Hepatocyte (in vitro differentiated cells): Measurements from ENCODE around the gene BLVRB. TPM values are rescaled to one million over a fixed set of nuclear protein-coding genes. Genes with fewer than 3 reads are reported as not detected.
"Not testable (repeated sequence)": the region's sequence is repeated elsewhere in the genome, so short reads cannot be mapped to it uniquely, and the experiment has no call there.

Experiments
- DNase-seq: peaks from one replicate; pipeline ENCODE4 v3.0.0-alpha.2; 2016; ENCODE audit warnings: low spot score
- H2AFZ ChIP-seq: fragments of 200-600 bp; sonication (generic); 2 replicates; pipeline ENCODE4 v1.6.0; 2016; ENCODE audit warnings: antibody characterized with exemption, mild to moderate bottlenecking
- H3K27ac ChIP-seq: fragments of 200-600 bp; sonication (generic); 2 replicates; pipeline ENCODE4 v1.5.1; 2016; ENCODE audit warnings: mild to moderate bottlenecking
- H3K27me3 ChIP-seq: fragments of 200-600 bp; sonication (generic); 2 replicates; pipeline ENCODE4 v1.6.1; 2016
- H3K36me3 ChIP-seq: fragments of 200-600 bp; sonication (generic); replicated peaks from 2 replicates; pipeline ENCODE4 v1.5.1; 2016; ENCODE audit warnings: low read depth; ENCODE audit not compliant: insufficient read depth
- H3K4me1 ChIP-seq: fragments of 200-600 bp; sonication (generic); 2 replicates; pipeline ENCODE4 v1.5.1; 2016; ENCODE audit warnings: mild to moderate bottlenecking, moderate library complexity; ENCODE audit not compliant: insufficient read depth
- H3K4me2 ChIP-seq: fragments of 200-600 bp; sonication (generic); 2 replicates; pipeline ENCODE4 v1.6.0; 2016
- H3K4me3 ChIP-seq: fragments of 200-600 bp; sonication (generic); 2 replicates; pipeline ENCODE4 v1.5.1; 2016; ENCODE audit warnings: mild to moderate bottlenecking
- H3K79me2 ChIP-seq: fragments of 200-600 bp; sonication (generic); 2 replicates; pipeline ENCODE4 v1.6.0; 2017; ENCODE audit warnings: mild to moderate bottlenecking
- H3K9me2 ChIP-seq: fragments of 200-600 bp; sonication (generic); replicated peaks from 2 replicates; pipeline ENCODE4 v1.6.0; 2017; ENCODE audit warnings: mild to moderate bottlenecking; ENCODE audit not compliant: insufficient read depth
- H3K9me3 ChIP-seq: fragments of 200-600 bp; sonication (generic); 2 replicates; pipeline ENCODE4 v1.5.1; 2016; ENCODE audit warnings: low read depth, mild to moderate bottlenecking
- H4K20me1 ChIP-seq: fragments of 200-600 bp; sonication (generic); 2 replicates; pipeline ENCODE4 v1.6.0; 2016; ENCODE audit warnings: mild to moderate bottlenecking; ENCODE audit not compliant: insufficient read depth, poor library complexity, severe bottlenecking
- EZH2 ChIP-seq: fragments of 200-600 bp; sonication (generic); IDR thresholded peaks from 2 replicates; pipeline ENCODE4 v1.6.1; 2016; ENCODE audit warnings: antibody characterized with exemption, mild to moderate bottlenecking, borderline replicate concordance
- EZH2phosphoT487 ChIP-seq: fragments of 200-600 bp; sonication (generic); IDR thresholded peaks from one replicate; pipeline ENCODE4 v1.6.1; 2018; ENCODE audit warnings: antibody characterized with exemption, mild to moderate bottlenecking, low read depth, moderate library complexity; ENCODE audit not compliant: unreplicated experiment, severe bottlenecking
- WGBS: methylation state at CpG from one replicate; pipeline ENCODE4 v1.1.6; 2016; ENCODE audit warnings: low lambda C conversion rate; ENCODE audit errors: missing lambda C conversion rate; 5-methylcytosine and 5-hydroxymethylcytosine counted together
- polyA plus RNA-seq: library from polyadenylated mRNA; unstranded; fragments of >200 nt; fragmentation: Nextera tagmentation; extraction: Ambion mirVana; gene quantifications from 2 replicates; pipeline ENCODE4 v1.2.1, GENCODE V29; 2016
- total RNA-seq: library from RNA; depleted of rRNA; stranded (reverse); fragments of >200 nt; gene quantifications from 2 replicates; pipeline ENCODE4 v1.2.3, GENCODE V29; 2014
- TF ChIP-seq, protein P1 (sequence below): fragments of 200-600 bp; sonication (generic); IDR thresholded peaks from 2 replicates; pipeline ENCODE4 v1.5.1; 2016; ENCODE audit warnings: antibody characterized with exemption, mild to moderate bottlenecking; ENCODE audit not compliant: poor library complexity

BLVRB gene
- total and polyA plus RNA-seq, 2 experiments from 2014 or later = 114 to 157 TPM

DNA sequence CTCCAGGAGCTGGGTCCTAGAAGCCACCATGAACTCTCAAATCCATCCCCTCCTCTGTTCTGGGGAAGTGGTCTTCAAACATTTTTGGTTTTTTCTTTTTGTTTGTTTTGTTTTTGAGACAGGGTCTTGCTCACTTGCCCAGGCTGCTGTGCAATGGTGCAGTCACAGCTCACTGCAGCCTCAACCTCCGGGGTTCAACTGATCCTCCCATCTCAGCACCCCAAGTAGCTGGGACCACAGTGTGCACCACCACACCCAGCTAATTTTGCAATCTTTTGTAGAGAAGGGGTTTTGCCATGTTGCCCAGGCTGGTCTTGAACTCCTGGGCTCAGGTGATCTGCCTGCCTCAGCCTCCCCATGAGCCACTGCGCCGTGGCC is 7.0 kb downstream of the BLVRB start:
- Histone ChIP-seq H4K20me1 (no peaks in the 10 kb centered on the region), H3K27ac (no peak overlapping the region), H3K36me3 (no peaks in the 10 kb centered on the region), H3K9me2 (no peaks in the 10 kb centered on the region), H3K9me3 (no peaks in the 10 kb centered on the region), H3K4me3 (no peak overlapping the region), H2AFZ (no peak overlapping the region), H3K4me2 (no peak overlapping the region), H3K4me1 (no peaks in the 10 kb centered on the region), H3K27me3 (no peaks in the 10 kb centered on the region), H3K79me2 (peaks cover 14% of the 10 kb centered on the region)
- DNase-seq = no peak
- 97% methylated on average over 3 of the region's 3 CpGs for WGBS
- TF ChIP-seq EZH2phosphoT487 = no peak
- no peak for TF ChIP-seq EZH2
- TF ChIP-seq, protein P1, sequence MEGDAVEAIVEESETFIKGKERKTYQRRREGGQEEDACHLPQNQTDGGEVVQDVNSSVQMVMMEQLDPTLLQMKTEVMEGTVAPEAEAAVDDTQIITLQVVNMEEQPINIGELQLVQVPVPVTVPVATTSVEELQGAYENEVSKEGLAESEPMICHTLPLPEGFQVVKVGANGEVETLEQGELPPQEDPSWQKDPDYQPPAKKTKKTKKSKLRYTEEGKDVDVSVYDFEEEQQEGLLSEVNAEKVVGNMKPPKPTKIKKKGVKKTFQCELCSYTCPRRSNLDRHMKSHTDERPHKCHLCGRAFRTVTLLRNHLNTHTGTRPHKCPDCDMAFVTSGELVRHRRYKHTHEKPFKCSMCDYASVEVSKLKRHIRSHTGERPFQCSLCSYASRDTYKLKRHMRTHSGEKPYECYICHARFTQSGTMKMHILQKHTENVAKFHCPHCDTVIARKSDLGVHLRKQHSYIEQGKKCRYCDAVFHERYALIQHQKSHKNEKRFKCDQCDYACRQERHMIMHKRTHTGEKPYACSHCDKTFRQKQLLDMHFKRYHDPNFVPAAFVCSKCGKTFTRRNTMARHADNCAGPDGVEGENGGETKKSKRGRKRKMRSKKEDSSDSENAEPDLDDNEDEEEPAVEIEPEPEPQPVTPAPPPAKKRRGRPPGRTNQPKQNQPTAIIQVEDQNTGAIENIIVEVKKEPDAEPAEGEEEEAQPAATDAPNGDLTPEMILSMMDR = no peak

DNA sequence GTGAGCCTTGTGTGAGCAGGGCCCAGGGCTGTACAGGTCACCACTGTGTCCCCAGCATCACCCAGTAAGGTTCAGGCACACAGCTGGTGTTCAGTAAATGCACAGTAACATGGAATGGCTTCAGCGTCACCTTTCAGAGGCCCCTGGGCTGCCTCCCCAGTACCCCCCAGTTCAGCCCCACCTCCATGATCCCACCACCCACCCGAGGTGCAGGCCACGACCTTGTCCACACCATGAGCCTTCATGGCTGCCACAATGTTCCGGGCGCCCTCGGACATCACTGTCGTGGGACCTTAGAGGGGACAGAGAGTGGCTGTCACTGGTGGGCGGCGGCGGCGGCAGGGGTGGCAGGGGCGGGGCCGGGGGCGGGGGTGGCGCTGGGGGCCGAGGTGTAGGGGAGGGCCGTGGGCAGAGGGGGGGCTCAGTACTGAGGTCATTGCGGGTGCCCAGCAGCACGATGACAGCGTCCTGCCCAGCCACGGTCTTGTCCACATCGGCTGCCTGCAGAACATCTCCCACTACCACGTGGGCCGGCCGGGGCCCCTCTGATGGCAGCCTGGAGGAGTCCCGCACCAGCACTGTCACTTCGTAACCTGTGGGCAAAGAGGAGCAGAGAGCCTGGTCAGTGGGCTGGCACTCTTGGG is 7.5 kb downstream of the BLVRB start:
- 98% methylated on average over 17 of the region's 27 CpGs for WGBS
- no peaks in the 10 kb centered on the region for H3K9me3 ChIP-seq
- H3K9me2 ChIP-seq = no peaks in the 10 kb centered on the region
- H3K27ac ChIP-seq = no peak overlapping the region
- no peak overlapping the region for H2AFZ ChIP-seq
- no peaks in the 10 kb centered on the region for H3K36me3 ChIP-seq
- peaks cover 13% of the 10 kb centered on the region for H3K79me2 ChIP-seq
- H3K4me2 ChIP-seq = no peak overlapping the region
- no peak for DNase-seq
- no peak for TF ChIP-seq EZH2
- TF ChIP-seq, protein P1 = no peak
- TF ChIP-seq EZH2phosphoT487 = no peak
- no peaks in the 10 kb centered on the region for H3K27me3 ChIP-seq
- no peaks in the 10 kb centered on the region for H3K4me1 ChIP-seq
- H4K20me1 ChIP-seq = no peaks in the 10 kb centered on the region
- no peak overlapping the region for H3K4me3 ChIP-seq

DNA sequence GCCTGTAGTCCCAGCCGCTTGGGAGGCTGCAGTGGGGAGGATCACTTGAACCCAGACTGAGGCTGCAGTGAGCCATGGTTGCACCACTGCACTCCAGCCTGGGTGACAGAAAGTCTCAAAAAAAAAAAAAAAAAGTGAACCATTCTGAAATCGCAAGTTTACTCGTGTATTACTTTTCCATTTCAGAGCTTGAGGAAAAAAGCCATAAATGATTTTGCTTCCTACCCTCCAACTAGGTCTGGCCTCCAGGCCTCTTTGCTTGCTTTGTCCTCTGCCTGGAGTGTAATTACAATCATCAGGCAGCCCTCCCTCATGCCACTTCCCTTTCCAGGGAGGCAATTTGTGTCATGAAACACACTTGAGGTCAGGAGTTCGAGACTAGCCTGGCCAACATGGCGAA is 8.5 kb downstream of the BLVRB start:
- Histone ChIP-seq H2AFZ (no peak overlapping the region), H4K20me1 (no peaks in the 10 kb centered on the region), H3K27me3 (no peaks in the 10 kb centered on the region), H3K4me3 (no peak overlapping the region), H3K9me2 (no peaks in the 10 kb centered on the region), H3K36me3 (no peaks in the 10 kb centered on the region), H3K9me3 (no peaks in the 10 kb centered on the region), H3K79me2 (peaks cover 7% of the 10 kb centered on the region), H3K27ac (no peak overlapping the region), H3K4me1 (no peaks in the 10 kb centered on the region), H3K4me2 (no peak overlapping the region)
- WGBS = 99% methylated on average over 5 of the region's 5 CpGs
- TF ChIP-seq, protein P1 = no peak
- no peak for TF ChIP-seq EZH2
- TF ChIP-seq EZH2phosphoT487 = no peak
- no peak for DNase-seq

DNA sequence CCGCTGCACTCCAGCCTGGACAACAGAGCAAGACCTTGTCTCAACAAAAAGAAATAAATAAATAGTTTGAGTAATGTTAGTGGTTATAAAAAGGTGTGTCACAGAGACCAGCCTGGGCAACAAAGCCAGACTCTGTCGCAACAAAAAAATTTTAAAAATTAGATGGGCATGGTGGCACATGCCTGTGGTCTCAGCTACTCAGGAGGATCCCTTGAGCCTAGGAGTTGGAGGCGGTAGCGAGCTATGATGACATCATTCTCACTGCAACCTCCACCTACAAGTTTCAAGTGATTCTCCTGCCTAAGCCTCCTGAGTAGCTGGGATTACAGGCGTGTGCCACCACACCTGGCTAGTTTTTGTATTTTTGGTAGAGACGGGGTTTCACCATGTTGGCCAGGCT is 11.6 kb downstream of the BLVRB start:
- H3K36me3 ChIP-seq, H3K27me3 ChIP-seq, H2AFZ ChIP-seq, H3K79me2 ChIP-seq, H3K9me3 ChIP-seq, H3K27ac ChIP-seq, H3K4me1 ChIP-seq, H3K9me2 ChIP-seq, H4K20me1 ChIP-seq, DNase-seq, H3K4me2 ChIP-seq, H3K4me3 ChIP-seq: not testable (repeated sequence)
- WGBS = 97% methylated on average over 6 of the region's 6 CpGs
